H1 (cell line): Measurements from ENCODE around the gene LRRC45. TPM values are rescaled to one million over a fixed set of nuclear protein-coding genes. Genes with fewer than 3 reads are reported as not detected.
A peak's percentile ranks its signal among the peaks of the same experiment; 100 is the strongest.

Source experiments
- ATF3 ChIP-seq: IDR thresholded peaks from 2 replicates; pipeline ENCODE4 v1.6.1; 2011; ENCODE audit warnings: low read depth, mild to moderate bottlenecking, low read length; ENCODE audit not compliant: insufficient read depth
- CHD2 ChIP-seq: IDR thresholded peaks from 2 replicates; pipeline ENCODE4 v1.6.1; 2012; ENCODE audit warnings: low read length, improper control_type of control experiment
- CREB1 ChIP-seq: IDR thresholded peaks from 2 replicates; pipeline ENCODE4 v1.6.1; 2012; ENCODE audit warnings: inconsistent platforms
- CTCF ChIP-seq, 3 experiments: IDR thresholded peaks; 1 replicate in 2 of 3; 2 replicates in 1 of 3; pipeline versions ENCODE4 v1.5.1 to v1.6.1; 2011; ENCODE audit warnings: low read length in 3 of 3, mild to moderate bottlenecking in 3 of 3, inconsistent platforms in 2 of 3, low read depth in 1 of 3, moderate library complexity in 1 of 3; ENCODE audit not compliant: insufficient read depth in 1 of 3; ENCODE audit errors: control extremely low read depth in 1 of 3
- EGR1 ChIP-seq: IDR thresholded peaks from 2 replicates; pipeline ENCODE4 v1.6.1; 2011; ENCODE audit warnings: low read depth, low read length, borderline replicate concordance
- EZH2 ChIP-seq: fragments of 200-600 bp; sonication (generic); IDR thresholded peaks from 2 replicates; pipeline ENCODE4 v1.7.1; 2012; ENCODE audit warnings: low read depth, mild to moderate bottlenecking, moderate library complexity, low read length, inconsistent platforms; ENCODE audit not compliant: severe bottlenecking
- GABPA ChIP-seq: IDR thresholded peaks from 2 replicates; pipeline ENCODE4 v1.6.1; 2011; ENCODE audit warnings: mild to moderate bottlenecking, low read length, moderate library complexity, borderline replicate concordance; ENCODE audit not compliant: insufficient read depth
- GTF2F1 ChIP-seq: IDR thresholded peaks from 2 replicates; pipeline ENCODE4 v1.6.1; 2012; ENCODE audit warnings: low read depth, low read length, improper control_type of control experiment, borderline replicate concordance
- JUN ChIP-seq: IDR thresholded peaks from 2 replicates; pipeline ENCODE4 v1.6.1; 2011; ENCODE audit warnings: low read depth, mild to moderate bottlenecking, improper control_type of control experiment, low read length
- KDM1A ChIP-seq: fragments of 200-600, 300-600 bp; sonication (generic); IDR thresholded peaks from 2 replicates; pipeline ENCODE4 v1.7.1; 2016; ENCODE audit warnings: mild to moderate bottlenecking, low read length, borderline replicate concordance
- KDM4A ChIP-seq: IDR thresholded peaks from one replicate; pipeline ENCODE4 v1.7.1; 2012; ENCODE audit warnings: low read depth, mild to moderate bottlenecking, moderate library complexity, low read length, inconsistent platforms; ENCODE audit not compliant: severe bottlenecking
- MAX ChIP-seq: IDR thresholded peaks from 2 replicates; pipeline ENCODE4 v1.6.1; 2012; ENCODE audit warnings: inconsistent platforms
- NRF1 ChIP-seq: IDR thresholded peaks from 2 replicates; pipeline ENCODE4 v1.6.1; 2011; ENCODE audit warnings: mild to moderate bottlenecking, low read depth, low read length, improper control_type of control experiment
- POLR2A ChIP-seq, 2 experiments: IDR thresholded peaks; 1 replicate in 1 of 2; 2 replicates in 1 of 2; pipeline ENCODE4 v1.6.1; 2011; ENCODE audit warnings: low read depth in 2 of 2, low read length in 2 of 2, mild to moderate bottlenecking in 2 of 2; ENCODE audit errors: control extremely low read depth in 1 of 2
- POU5F1 ChIP-seq: IDR thresholded peaks from 2 replicates; pipeline ENCODE4 v1.6.1; 2011; ENCODE audit warnings: low read depth, mild to moderate bottlenecking, low read length, moderate library complexity
- RAD21 ChIP-seq, 2 experiments: IDR thresholded peaks in 1 of 2; conservative IDR thresholded peaks in 1 of 2; 2 replicates each; pipeline ENCODE4 v1.6.1; 2011; ENCODE audit warnings: low read depth in 2 of 2, low read length in 2 of 2, improper control_type of control experiment in 1 of 2, inconsistent platforms in 1 of 2, mild to moderate bottlenecking in 1 of 2, moderate library complexity in 1 of 2
- RNF2 ChIP-seq: fragments of 200-900, 300-1000 bp; sonication (generic); IDR thresholded peaks from 2 replicates; pipeline ENCODE4 v1.7.1; 2016; ENCODE audit warnings: borderline replicate concordance, low read depth, mild to moderate bottlenecking, antibody characterized with exemption, low read length; ENCODE audit not compliant: poor library complexity, severe bottlenecking; ENCODE audit errors: missing control alignments
- SAP30 ChIP-seq: fragments of 300-600 bp; sonication (generic); IDR thresholded peaks from 2 replicates; pipeline ENCODE4 v1.7.1; 2012; ENCODE audit warnings: low read length, moderate library complexity, mild to moderate bottlenecking, inconsistent platforms; ENCODE audit not compliant: insufficient read depth, insufficient replicate concordance
- TAF1 ChIP-seq: IDR thresholded peaks from 2 replicates; pipeline ENCODE4 v1.6.1; 2011; ENCODE audit warnings: mild to moderate bottlenecking, low read depth, low read length
- polyA plus RNA-seq, 7 experiments: library from polyadenylated mRNA; depleted of rRNA in 3 of 7; stranded (reverse) in 5 of 7; unstranded in 2 of 7; fragments of >200 nt in 5 of 7; fragments of 200-250 nt in 2 of 7; gene quantifications; 1 replicate in 5 of 7; 2 replicates in 1 of 7; 4 replicates in 1 of 7; pipeline versions ENCODE4 v1.2.1 to v1.2.3, GENCODE V29; 2011 to 2013; ENCODE audit warnings: missing spikeins in 2 of 7, mixed read lengths in 2 of 7
- total RNA-seq: library from RNA; stranded (reverse); fragmentation: NEBNext Ultra II Directional; extraction: Animal tissue kit (Norgen Biotek cat#: 25700); gene quantifications from 2 replicates; pipeline ENCODE4 v1.2.1, GENCODE V29; 2021

Gene LRRC45
- total and polyA plus RNA-seq, 2 of the 8 experiments (the other 6 are each of a cell fraction or from before 2014, with no cell fraction given): 11.5 to 29.0 TPM

GRCh38 chr17:82030470-82031302 lies 7.6 kb downstream of the LRRC45 start (continued):
- peak; percentile 84 for TF ChIP-seq GABPA
- TF ChIP-seq ATF3: no peak
- no peak for TF ChIP-seq RNF2
- TF ChIP-seq CTCF (IDR thresholded peaks at IDR 0.05; ENCODE audit: control extremely low read depth in 1 of 3, insufficient read depth in 1 of 3, low read depth in 1 of 3, low read length in 3 of 3): peak; percentile 96 to 98 (median 97)
- peak; percentile 23 for TF ChIP-seq EZH2
- no peak for TF ChIP-seq KDM1A
- peak; percentile 57; the same call in 1 of the 2 replicates for TF ChIP-seq CHD2
- 0 out of 3 replicates have a peak, but pooled peaks of 1 of the 2 experiments have one; percentile 38 for TF ChIP-seq POLR2A (IDR thresholded peaks at IDR 0.05; ENCODE audit: control extremely low read depth in 1 of 2, low read depth in 2 of 2, low read length in 2 of 2)
- TF ChIP-seq RAD21 (IDR thresholded peaks at IDR 0.05 in 1 of 2, conservative IDR thresholded peaks at IDR 0.05 in 1 of 2; ENCODE audit: low read depth in 2 of 2, low read length in 2 of 2): peak; percentile 97
- peak; percentile 52 for TF ChIP-seq KDM4A
- TF ChIP-seq MAX: peak; percentile 40; the same call in 1 of the 2 replicates
- TF ChIP-seq TAF1: no peak
- no peak for TF ChIP-seq JUN
- no peak for TF ChIP-seq NRF1
- TF ChIP-seq CREB1: peak; percentile 58
- TF ChIP-seq GTF2F1: no peak
- no peak for TF ChIP-seq POU5F1
- TF ChIP-seq SAP30: no peak
- no peak for TF ChIP-seq EGR1
